ENCODE measurements around the gene AMBP.
A peak's percentile ranks its signal among the peaks of the same experiment; 100 is the strongest.

AMBP gene

GRCh38 chr9:114072184-114073140, 5.6 kb downstream of the AMBP start:
- H3K4me3 ChIP-seq (replicated peaks in 1 of 2; ENCODE audit: low read depth in 2 of 2, low read length in 2 of 2), result no peak overlapping the region
- TF ChIP-seq CTCF (IDR thresholded peaks at IDR 0.05; ENCODE audit: low read depth, low read length), result no peak
- DNase-seq (ENCODE audit: low read depth in 2 of 2), result peak; percentile 9 to 70

- no peak for TF ChIP-seq CTCF (IDR thresholded peaks at IDR 0.05; ENCODE audit: low read depth, low read length)
- no peak for DNase-seq (ENCODE audit: low read depth in 2 of 2)
These were observed 6.8 kb downstream of the AMBP start for GRCh38 chr9:114071197-114071795.

DNA sequence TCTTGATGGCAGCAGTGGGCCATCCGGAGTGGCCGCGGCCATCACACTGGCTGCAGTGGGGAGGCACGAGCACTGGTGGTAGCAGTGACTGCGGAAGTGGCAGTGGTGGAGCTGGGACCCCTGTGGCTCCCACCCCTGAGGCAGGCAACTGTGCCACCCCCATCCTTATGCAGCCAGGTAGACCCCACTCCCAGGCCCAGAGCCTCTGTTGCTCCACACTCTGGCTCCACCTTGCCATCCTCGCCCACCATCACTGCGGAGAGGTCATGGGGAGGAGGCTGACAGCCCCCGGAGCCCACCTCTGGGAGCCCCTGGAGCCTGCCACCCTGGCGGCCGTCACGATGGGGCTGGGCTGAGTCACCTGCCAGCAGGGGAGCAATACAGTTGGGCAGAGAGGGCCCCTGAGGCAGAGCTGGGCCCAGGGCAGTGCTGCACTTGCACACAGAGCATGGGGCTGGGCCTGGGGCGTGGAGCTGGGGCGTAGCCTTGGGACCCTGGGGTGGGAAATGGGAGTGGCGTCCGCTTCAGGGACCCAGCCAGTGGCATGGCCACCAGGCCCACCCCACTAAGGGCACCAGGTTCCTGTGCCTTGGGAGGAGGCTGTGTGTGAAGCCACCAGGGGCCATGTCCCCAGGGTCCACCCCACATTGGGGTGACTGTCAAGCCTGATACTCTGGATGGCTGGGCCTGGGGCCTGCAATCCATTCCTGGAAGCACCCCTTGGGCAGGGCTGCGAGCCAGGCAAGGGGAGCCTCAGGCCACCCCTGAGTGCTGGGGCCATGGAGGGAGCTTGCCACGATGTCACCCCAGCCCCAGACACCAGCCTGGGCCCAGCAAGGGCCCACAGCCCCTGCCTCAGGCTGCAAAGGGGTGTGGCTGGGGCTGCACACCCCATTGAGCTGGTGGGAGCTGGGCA, 7.7 kb downstream of the AMBP start:
- H3K4me3 ChIP-seq (replicated peaks in 1 of 2; ENCODE audit: low read depth in 2 of 2, low read length in 2 of 2), result no peak overlapping the region
- TF ChIP-seq CTCF (IDR thresholded peaks at IDR 0.05; ENCODE audit: low read depth, low read length), result no peak
- DNase-seq (ENCODE audit: low read depth in 2 of 2), result no peak

More at GRCh38 chr9:114071197-114071795, 6.8 kb downstream of the AMBP start:
- H3K4me3 ChIP-seq (replicated peaks in 1 of 2; ENCODE audit: low read depth in 2 of 2, low read length in 2 of 2), result no peak overlapping the region

GRCh38 chr9:114069476-114070187, 8.5 kb downstream of the AMBP start:
- TF ChIP-seq CTCF (IDR thresholded peaks at IDR 0.05; ENCODE audit: low read depth, low read length), result no peak
- no peak overlapping the region for H3K4me3 ChIP-seq (replicated peaks in 1 of 2; ENCODE audit: low read depth in 2 of 2, low read length in 2 of 2)

GRCh38 chr9:114065304-114065703, 12.8 kb downstream of the AMBP start:
- no peak overlapping the region for H3K4me3 ChIP-seq (replicated peaks in 1 of 2; ENCODE audit: low read depth in 2 of 2, low read length in 2 of 2)
- DNase-seq (ENCODE audit: low read depth in 2 of 2), result no peak
- no peak for TF ChIP-seq CTCF (IDR thresholded peaks at IDR 0.05; ENCODE audit: low read depth, low read length)

More at GRCh38 chr9:114069476-114070187, 8.5 kb downstream of the AMBP start:
- DNase-seq (ENCODE audit: low read depth in 2 of 2), result no peak

All from cardiac fibroblast (primary cell).